WTC11 (cell line): Measurements from ENCODE around the gene IFFO2. TPM values are rescaled to one million over a fixed set of nuclear protein-coding genes. Genes with fewer than 3 reads are reported as not detected.

Experiments used
- ATAC-seq: fragments of 200-7000 bp; cut with Tn5 transposase; 2 replicates; pipeline ENCODE4 v1.10.0; 2021; ENCODE audit warnings: mild to moderate bottlenecking, moderate library complexity
- CTCF ChIA-PET: fragments of 300-600 bp; sonication (Branson Sonifier 250); formaldehyde crosslinking; loops from one replicate; lab custom pipeline; 2021; ENCODE audit warnings: antibody characterized with exemption; lab: Charles Lee
- POLR2A ChIA-PET: fragments of 350-600 bp; sonication (Branson Sonifier 250); formaldehyde crosslinking; loops from one replicate; lab custom pipeline; 2021; ENCODE audit warnings: antibody characterized with exemption; lab: Charles Lee
- DNase-seq: peaks from one replicate; pipeline ENCODE4 v3.0.0; 2021; ENCODE audit warnings: low spot score
- H3K27ac Mint-ChIP-seq: 2 replicates; pipeline ENCODE4 v1.8.0; 2021; ENCODE audit warnings: mixed read lengths
- H3K27me3 Mint-ChIP-seq: 2 replicates; pipeline ENCODE4 v1.8.0; 2021; ENCODE audit warnings: low read depth, mild to moderate bottlenecking, moderate library complexity, mixed read lengths
- H3K36me3 Mint-ChIP-seq: 2 replicates; pipeline ENCODE4 v1.8.0; 2021; ENCODE audit warnings: mixed read lengths
- H3K4me1 Mint-ChIP-seq: 2 replicates; pipeline ENCODE4 v1.8.0; 2022; ENCODE audit warnings: mixed read lengths
- H3K4me3 Mint-ChIP-seq: 2 replicates; pipeline ENCODE4 v1.8.0; 2021; ENCODE audit warnings: mild to moderate bottlenecking, moderate library complexity, mixed read lengths
- H3K9me3 Mint-ChIP-seq: 2 replicates; pipeline ENCODE4 v1.8.0; 2021; ENCODE audit warnings: mixed read lengths
- ATF6 ChIP-seq: sonication (generic); formaldehyde crosslinking; IDR thresholded peaks from 2 replicates; pipeline ENCODE4 v1.8.1; 2023; ENCODE audit warnings: mild to moderate bottlenecking, missing genetic modification reagents
- E2F5 ChIP-seq: sonication (generic); formaldehyde crosslinking; IDR thresholded peaks from 2 replicates; pipeline ENCODE4 v1.8.1; 2022; ENCODE audit warnings: mild to moderate bottlenecking, moderate library complexity, missing genetic modification reagents
- ERG ChIP-seq: fragments of 250-450 bp; sonication (Bioruptor Pico); IDR thresholded peaks from 2 replicates; pipeline ENCODE4 v1.8.0; 2021; ENCODE audit warnings: mild to moderate bottlenecking
- ETV6 ChIP-seq: sonication (generic); formaldehyde crosslinking; IDR thresholded peaks from 2 replicates; pipeline ENCODE4 v1.8.1; 2022; ENCODE audit warnings: mild to moderate bottlenecking, missing genetic modification reagents
- FOXK1 ChIP-seq: sonication (generic); formaldehyde crosslinking; IDR thresholded peaks from 2 replicates; pipeline ENCODE4 v1.8.0; 2022; ENCODE audit warnings: mild to moderate bottlenecking, moderate library complexity, missing genetic modification reagents
- GABPB1 ChIP-seq: sonication (generic); formaldehyde crosslinking; IDR thresholded peaks from 2 replicates; pipeline ENCODE4 v1.8.1; 2023; ENCODE audit warnings: mild to moderate bottlenecking, missing genetic modification reagents
- HMGA2 ChIP-seq: fragments of 250-450 bp; sonication (Bioruptor Pico); IDR thresholded peaks from 2 replicates; pipeline ENCODE4 v1.4.0; 2021; ENCODE audit warnings: mild to moderate bottlenecking, moderate library complexity
- HMGXB4 ChIP-seq: sonication (generic); formaldehyde crosslinking; IDR thresholded peaks from 2 replicates; pipeline ENCODE4 v1.8.1; 2023; ENCODE audit warnings: mild to moderate bottlenecking, moderate library complexity, missing genetic modification reagents
- MLX ChIP-seq: sonication (generic); formaldehyde crosslinking; IDR thresholded peaks from 2 replicates; pipeline ENCODE4 v1.8.1; 2023; ENCODE audit warnings: mild to moderate bottlenecking, missing genetic modification reagents, moderate library complexity
- MXD4 ChIP-seq: fragments of 250-450 bp; sonication (Bioruptor Pico); IDR thresholded peaks from 2 replicates; pipeline ENCODE4 v1.8.0; 2021; ENCODE audit warnings: mild to moderate bottlenecking, moderate library complexity, borderline replicate concordance
- NR2C2 ChIP-seq: sonication (generic); formaldehyde crosslinking; IDR thresholded peaks from 2 replicates; pipeline ENCODE4 v1.8.0; 2022; ENCODE audit warnings: mild to moderate bottlenecking, missing genetic modification reagents
- RELA ChIP-seq: sonication (generic); formaldehyde crosslinking; IDR thresholded peaks from 2 replicates; pipeline ENCODE4 v1.8.1; 2022; ENCODE audit warnings: missing genetic modification reagents, mild to moderate bottlenecking, borderline replicate concordance
- SOX15 ChIP-seq: fragments of 250-450 bp; sonication (Bioruptor Pico); IDR thresholded peaks from 2 replicates; pipeline ENCODE4 v1.9.0; 2021; ENCODE audit warnings: mild to moderate bottlenecking
- ZNF121 ChIP-seq: sonication (generic); formaldehyde crosslinking; IDR thresholded peaks from 2 replicates; pipeline ENCODE4 v1.8.0; 2023; ENCODE audit warnings: missing genetic modification reagents
- ZNF219 ChIP-seq: sonication (generic); formaldehyde crosslinking; IDR thresholded peaks from 2 replicates; pipeline ENCODE4 v1.8.0; 2023; ENCODE audit warnings: missing genetic modification reagents, mild to moderate bottlenecking, borderline replicate concordance
- ZNF671 ChIP-seq: fragments of 250-450 bp; sonication (Bioruptor Pico); IDR thresholded peaks from 2 replicates; pipeline ENCODE4 v1.8.0; 2021; ENCODE audit warnings: mild to moderate bottlenecking
- total RNA-seq: library from RNA; stranded (reverse); gene quantifications from 3 replicates; pipeline ENCODE4 v1.2.3, GENCODE V29; 2021

IFFO2 gene
- total RNA-seq, 1 experiment from 2014 or later = 8.1 TPM

- POLR2A ChIA-PET = no interaction called here
- CTCF ChIA-PET = interaction anchor here (0.6 to 2.9 kb wide), 4 partner anchors 14 to 45 kb away, joined by 3 to 25 read pairs (median 12); no protein-coding TSS in a partner anchor
- no peaks in the 10 kb centered on the region for H3K36me3 Mint-ChIP-seq
Measured at GRCh38 chr1:18927082-18927653, 29.3 kb downstream of the IFFO2 start.

GRCh38 chr1:18926315-18927081 is 30.0 kb downstream of the IFFO2 start:
- no peak for ATAC-seq
- no peak for TF ChIP-seq NR2C2
- no peak for TF ChIP-seq HMGA2 (CRISPR knock-in tag)
- TF ChIP-seq HMGXB4 (CRISPR knock-in tag) = no peak
- no peak for TF ChIP-seq MLX (CRISPR knock-in tag)
- no peak for TF ChIP-seq GABPB1 (CRISPR knock-in tag)
- no peak for TF ChIP-seq ZNF671
- no peak for TF ChIP-seq ATF6 (CRISPR knock-in tag)
- no peak for TF ChIP-seq ETV6
- TF ChIP-seq ZNF121 (CRISPR knock-in tag) = no peak
- no peak for TF ChIP-seq ZNF219
- no peak for TF ChIP-seq RELA (CRISPR knock-in tag)
- no peak for TF ChIP-seq MXD4 (CRISPR knock-in tag)
- TF ChIP-seq SOX15 (CRISPR knock-in tag) = no peak
- TF ChIP-seq, all 79 proteins: peak for 0
- CTCF ChIA-PET = interaction anchor here (0.6 to 2.9 kb wide), 4 partner anchors 13 to 46 kb away, joined by 3 to 25 read pairs (median 12); no protein-coding TSS in a partner anchor
- H3K4me3 Mint-ChIP-seq = no peak overlapping the region
- no peak for DNase-seq
- peaks cover 27% of the 10 kb centered on the region for H3K4me1 Mint-ChIP-seq
- H3K27me3 Mint-ChIP-seq = no peaks in the 10 kb centered on the region
- no peak overlapping the region for H3K27ac Mint-ChIP-seq
- POLR2A ChIA-PET = no interaction called here
- no peaks in the 10 kb centered on the region for H3K9me3 Mint-ChIP-seq
- H3K36me3 Mint-ChIP-seq = no peaks in the 10 kb centered on the region

More at GRCh38 chr1:18927082-18927653, 29.3 kb downstream of the IFFO2 start:
- TF ChIP-seq FOXK1 (CRISPR knock-in tag) (no peak), ERG (no peak), E2F5 (CRISPR knock-in tag) (no peak)
- ATAC-seq (no peak), DNase-seq (no peak)
- H3K9me3 Mint-ChIP-seq = no peaks in the 10 kb centered on the region
- H3K27me3 Mint-ChIP-seq = no peaks in the 10 kb centered on the region
- peaks cover 32% of the 10 kb centered on the region for H3K4me1 Mint-ChIP-seq
- no peak overlapping the region for H3K27ac Mint-ChIP-seq
- H3K4me3 Mint-ChIP-seq = no peak overlapping the region
